ENCODE measurements around the gene CEP164. TPM values are rescaled to one million over a fixed set of nuclear protein-coding genes. Genes with fewer than 3 reads are reported as not detected.
"Not testable (repeated sequence)": the region's sequence is repeated elsewhere in the genome, so short reads cannot be mapped to it uniquely, and the experiment has no call there.

Gene CEP164
- total RNA-seq, 4 donors from 2014 or later: 3.4 to 9.2 (median 5.8) TPM

DNA sequence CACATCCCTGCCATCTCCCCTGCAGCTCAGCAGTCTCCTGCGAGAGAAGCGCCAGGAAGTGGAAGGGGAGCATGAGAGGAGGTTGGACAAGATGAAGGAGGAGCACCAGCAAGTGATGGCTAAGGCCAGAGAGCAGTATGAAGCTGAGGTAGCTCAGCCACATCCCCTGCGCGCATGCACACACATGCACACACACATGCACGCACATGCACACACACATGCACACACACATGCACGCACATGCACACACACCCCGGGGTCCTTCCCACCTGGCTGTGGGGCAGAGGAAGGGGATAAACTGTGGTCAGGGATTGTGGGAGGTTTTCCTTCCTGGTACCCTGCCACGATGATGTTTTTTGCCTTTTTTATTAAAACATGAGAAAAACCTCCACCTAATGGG lies 65.3 kb downstream of the CEP164 start:
- Histone ChIP-seq H3K36me3 (peaks cover 0 to 60% of the 10 kb centered on the region in 2 donors), H3K27ac (no peak overlapping the region), H3K27me3 (no peaks in the 10 kb centered on the region), H3K4me3 (no peak overlapping the region), H3K4me1 (no peaks in the 10 kb centered on the region), H3K9me3 (no peaks in the 10 kb centered on the region)
- no peak for ATAC-seq
- no peak for TF ChIP-seq POLR2A (IDR thresholded peaks at IDR 0.05)
- TF ChIP-seq, protein P1, sequence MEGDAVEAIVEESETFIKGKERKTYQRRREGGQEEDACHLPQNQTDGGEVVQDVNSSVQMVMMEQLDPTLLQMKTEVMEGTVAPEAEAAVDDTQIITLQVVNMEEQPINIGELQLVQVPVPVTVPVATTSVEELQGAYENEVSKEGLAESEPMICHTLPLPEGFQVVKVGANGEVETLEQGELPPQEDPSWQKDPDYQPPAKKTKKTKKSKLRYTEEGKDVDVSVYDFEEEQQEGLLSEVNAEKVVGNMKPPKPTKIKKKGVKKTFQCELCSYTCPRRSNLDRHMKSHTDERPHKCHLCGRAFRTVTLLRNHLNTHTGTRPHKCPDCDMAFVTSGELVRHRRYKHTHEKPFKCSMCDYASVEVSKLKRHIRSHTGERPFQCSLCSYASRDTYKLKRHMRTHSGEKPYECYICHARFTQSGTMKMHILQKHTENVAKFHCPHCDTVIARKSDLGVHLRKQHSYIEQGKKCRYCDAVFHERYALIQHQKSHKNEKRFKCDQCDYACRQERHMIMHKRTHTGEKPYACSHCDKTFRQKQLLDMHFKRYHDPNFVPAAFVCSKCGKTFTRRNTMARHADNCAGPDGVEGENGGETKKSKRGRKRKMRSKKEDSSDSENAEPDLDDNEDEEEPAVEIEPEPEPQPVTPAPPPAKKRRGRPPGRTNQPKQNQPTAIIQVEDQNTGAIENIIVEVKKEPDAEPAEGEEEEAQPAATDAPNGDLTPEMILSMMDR (IDR thresholded peaks at IDR 0.05 in 4 of 5, conservative IDR thresholded peaks at IDR 0.05 in 1 of 5): no peak
- intact Hi-C loops (cut with DNase I; ENCODE audit: low total_unique reads) (no loop called here), in situ Hi-C loops (cut with MboI; ENCODE audit: low sequenced_read_pairs in 4 of 4) (no loop called here)
- DNase-seq: no peak

DNA sequence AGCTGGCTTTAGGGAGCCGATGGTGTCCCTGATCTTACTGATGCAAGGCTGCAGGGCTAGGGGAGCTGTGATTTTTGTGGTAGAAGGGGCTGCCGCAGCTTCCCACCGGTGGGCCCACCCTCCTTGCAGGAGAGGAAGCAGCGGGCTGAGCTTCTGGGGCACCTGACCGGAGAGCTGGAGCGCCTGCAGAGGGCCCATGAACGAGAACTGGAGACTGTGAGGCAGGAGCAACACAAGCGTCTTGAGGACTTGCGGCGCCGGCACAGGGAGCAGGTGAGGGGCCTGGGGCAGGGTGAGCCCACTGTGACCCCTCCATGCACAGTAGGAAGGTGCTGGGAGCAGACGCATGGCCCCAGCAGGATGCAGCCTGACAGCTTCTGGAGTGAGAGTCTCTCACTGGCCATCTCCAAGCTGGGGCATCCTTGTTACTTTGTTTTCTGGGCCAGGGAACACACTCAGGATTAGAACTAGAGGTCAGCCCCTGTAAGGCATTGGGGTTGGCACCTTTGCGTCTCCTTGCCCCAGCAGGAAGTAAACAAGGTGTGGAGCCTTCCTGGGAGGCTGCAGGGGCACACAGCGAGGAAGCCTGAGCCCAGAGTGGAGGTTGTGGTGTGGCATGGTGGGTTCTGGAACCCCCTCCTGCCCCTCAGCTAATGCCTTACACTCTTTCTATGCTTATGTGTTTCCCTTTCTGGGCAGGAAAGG lies 66.7 kb downstream of the CEP164 start:
- intact Hi-C loops (cut with DNase I; ENCODE audit: low total_unique reads) (no loop called here), in situ Hi-C loops (cut with MboI; ENCODE audit: low sequenced_read_pairs in 4 of 4) (no loop called here)
- ATAC-seq: no peak

DNA sequence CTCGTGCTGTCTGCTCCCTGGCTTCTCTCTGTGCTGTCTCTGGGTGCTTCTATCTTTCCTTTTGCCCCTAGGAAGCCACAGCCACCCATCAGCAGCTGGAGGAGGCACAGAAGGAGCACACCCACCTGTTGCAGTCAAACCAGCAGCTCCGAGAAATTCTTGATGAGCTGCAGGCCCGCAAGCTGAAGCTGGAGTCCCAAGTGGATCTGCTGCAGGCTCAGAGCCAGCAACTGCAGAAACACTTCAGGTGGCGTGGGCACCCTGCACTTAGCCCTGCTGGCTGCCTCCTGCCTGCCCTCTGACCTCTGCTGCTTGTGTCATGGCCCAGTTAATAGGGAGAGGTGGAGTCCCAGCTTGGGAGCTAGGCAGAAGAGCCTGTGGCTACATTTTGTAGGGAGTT lies 67.8 kb downstream of the CEP164 start:
- intact Hi-C loops (cut with DNase I; ENCODE audit: low total_unique reads) (no loop called here), in situ Hi-C loops (cut with MboI; ENCODE audit: low sequenced_read_pairs in 4 of 4) (no loop called here)
- no peak for ATAC-seq
- no peaks in the 10 kb centered on the region for H3K9me3 ChIP-seq
- DNase-seq: no peak
- no peaks in the 10 kb centered on the region for H3K27me3 ChIP-seq
- no peak overlapping the region for H3K4me3 ChIP-seq
- no peak overlapping the region for H3K27ac ChIP-seq
- TF ChIP-seq POLR2A (IDR thresholded peaks at IDR 0.05): no peak
- TF ChIP-seq, protein P1 (IDR thresholded peaks at IDR 0.05 in 4 of 5, conservative IDR thresholded peaks at IDR 0.05 in 1 of 5): no peak
- H3K36me3 ChIP-seq: peaks cover 0 to 68% of the 10 kb centered on the region in 2 donors
- no peaks in the 10 kb centered on the region for H3K4me1 ChIP-seq

More for the DNA sequence above, 66.7 kb downstream of the CEP164 start:
- no peak for DNase-seq
- no peaks in the 10 kb centered on the region for H3K4me1 ChIP-seq
- TF ChIP-seq POLR2A (IDR thresholded peaks at IDR 0.05): no peak
- TF ChIP-seq, protein P1 (IDR thresholded peaks at IDR 0.05 in 4 of 5, conservative IDR thresholded peaks at IDR 0.05 in 1 of 5): no peak
- H3K36me3 ChIP-seq: peaks cover 0 to 68% of the 10 kb centered on the region in 2 donors
- no peaks in the 10 kb centered on the region for H3K9me3 ChIP-seq
- H3K27me3 ChIP-seq: no peaks in the 10 kb centered on the region
- no peak overlapping the region for H3K4me3 ChIP-seq
- no peak overlapping the region for H3K27ac ChIP-seq

DNA sequence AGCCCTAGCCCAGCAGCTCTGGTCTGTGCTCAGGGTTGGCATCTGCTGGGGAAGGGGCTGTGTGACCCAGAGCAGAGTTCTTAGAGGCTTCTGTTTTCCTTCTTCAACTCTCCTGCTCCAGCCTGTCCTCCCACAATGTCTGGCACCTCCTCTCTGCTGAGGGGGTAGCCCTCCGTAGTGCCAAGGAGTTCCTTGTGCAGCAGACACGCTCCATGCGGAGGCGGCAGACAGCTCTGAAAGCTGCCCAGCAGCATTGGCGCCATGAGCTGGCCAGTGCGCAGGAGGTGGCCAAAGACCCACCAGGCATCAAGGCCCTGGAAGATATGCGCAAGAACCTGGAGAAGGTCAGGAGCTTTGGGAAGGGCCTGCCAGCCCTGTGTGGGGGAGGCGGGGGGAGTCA lies 69.3 kb downstream of the CEP164 start:
- in situ Hi-C loops (cut with MboI; ENCODE audit: low sequenced_read_pairs in 4 of 4) (no loop called here), intact Hi-C loops (cut with DNase I; ENCODE audit: low total_unique reads) (no loop called here)
- Histone ChIP-seq H3K9me3 (no peaks in the 10 kb centered on the region), H3K27ac (no peak overlapping the region), H3K36me3 (peaks cover 0 to 56% of the 10 kb centered on the region in 2 donors), H3K4me3 (no peak overlapping the region), H3K4me1 (no peaks in the 10 kb centered on the region), H3K27me3 (no peaks in the 10 kb centered on the region)
- DNase-seq (no peak), ATAC-seq (no peak)
- TF ChIP-seq POLR2A (IDR thresholded peaks at IDR 0.05): no peak
- TF ChIP-seq, protein P1 (IDR thresholded peaks at IDR 0.05 in 4 of 5, conservative IDR thresholded peaks at IDR 0.05 in 1 of 5): no peak

DNA sequence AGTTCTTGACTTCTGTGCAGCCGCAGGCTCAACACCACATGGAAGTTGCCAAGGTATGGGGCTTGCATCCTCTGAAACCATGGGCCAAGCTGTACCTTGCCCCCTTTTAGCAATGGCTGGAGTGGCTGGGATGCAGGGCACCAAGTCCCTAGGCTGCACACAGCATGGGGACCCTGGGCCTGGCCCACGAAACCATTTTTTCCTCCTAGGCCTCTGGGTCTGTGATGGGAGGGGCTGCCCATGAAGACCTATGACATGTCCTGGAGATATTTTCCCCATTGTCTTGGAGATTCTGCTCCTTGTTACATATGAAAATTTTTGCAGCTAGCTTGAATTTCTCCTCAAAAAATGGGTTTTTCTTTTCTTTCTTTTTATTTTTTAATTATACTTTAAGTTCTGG lies 71.0 kb downstream of the CEP164 start:
- DNase-seq; H3K4me3 ChIP-seq; H3K27ac ChIP-seq; intact Hi-C loops (cut with DNase I; ENCODE audit: low total_unique reads); in situ Hi-C loops (cut with MboI; ENCODE audit: low sequenced_read_pairs in 4 of 4); ATAC-seq; H3K27me3 ChIP-seq; H3K4me1 ChIP-seq; H3K9me3 ChIP-seq: not testable (repeated sequence)
- peaks cover 0 to 40% of the 10 kb centered on the region in 2 donors for H3K36me3 ChIP-seq

DNA sequence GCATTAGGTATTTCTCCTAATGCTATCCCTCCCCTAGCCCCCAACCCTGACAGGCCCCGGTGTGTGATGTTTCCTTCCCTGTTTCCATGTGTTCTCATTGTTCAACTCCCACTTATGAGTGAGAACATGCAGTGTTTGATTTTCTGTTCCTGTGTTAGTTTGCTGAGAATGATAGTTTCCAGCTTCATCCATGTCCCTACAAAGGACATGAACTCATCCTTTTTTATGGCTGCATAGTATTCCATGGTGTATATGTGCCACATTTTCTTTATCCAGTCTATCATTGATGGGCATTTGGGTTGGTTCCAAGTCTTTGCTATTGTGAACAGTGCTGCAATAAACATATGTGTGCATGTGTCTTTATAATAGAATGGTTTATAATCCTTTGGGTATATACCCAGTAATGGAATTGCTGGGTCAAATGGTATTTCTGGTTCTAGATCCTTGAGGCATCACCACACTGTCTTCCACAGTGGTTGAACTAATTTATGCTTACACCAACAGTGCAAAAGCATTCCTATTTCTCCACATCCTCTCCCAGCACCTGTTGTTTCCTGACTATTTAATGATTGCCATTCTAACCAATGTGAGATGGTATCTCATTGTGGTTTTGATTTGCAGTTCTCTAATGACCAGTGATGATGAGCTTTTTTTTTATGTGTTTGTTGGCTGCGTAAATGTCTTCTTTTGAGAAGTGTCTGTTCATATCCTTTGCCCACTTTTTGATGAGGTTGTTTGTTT lies 71.6 kb downstream of the CEP164 start:
- H3K27me3 ChIP-seq; DNase-seq; intact Hi-C loops (cut with DNase I; ENCODE audit: low total_unique reads); H3K4me1 ChIP-seq; H3K27ac ChIP-seq; ATAC-seq; H3K4me3 ChIP-seq; in situ Hi-C loops (cut with MboI; ENCODE audit: low sequenced_read_pairs in 4 of 4); H3K9me3 ChIP-seq: not testable (repeated sequence)
- peaks cover 0 to 35% of the 10 kb centered on the region in 2 donors for H3K36me3 ChIP-seq

DNA sequence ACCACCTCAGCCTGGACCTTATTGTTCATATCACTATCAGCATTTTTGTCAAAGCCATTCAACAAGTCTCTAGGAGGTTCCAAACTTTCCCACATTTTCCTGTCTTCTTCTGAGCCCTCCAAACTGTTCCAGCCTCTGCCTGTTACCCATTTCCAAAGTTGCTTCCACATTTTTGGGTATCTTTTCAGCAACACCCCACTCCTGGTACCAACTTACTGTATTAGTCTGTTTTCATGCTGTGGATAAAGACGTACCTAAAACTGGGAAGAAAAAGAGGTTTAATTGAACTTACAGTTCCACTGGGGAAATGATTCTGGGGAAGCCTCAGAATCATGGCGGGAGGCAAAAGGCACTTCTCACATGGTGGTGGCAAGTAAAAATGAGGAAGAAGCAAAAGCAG lies 78.2 kb downstream of the CEP164 start:
- intact Hi-C loops (cut with DNase I; ENCODE audit: low total_unique reads); H3K27me3 ChIP-seq; H3K4me3 ChIP-seq; in situ Hi-C loops (cut with MboI; ENCODE audit: low sequenced_read_pairs in 4 of 4); H3K27ac ChIP-seq; ATAC-seq; H3K4me1 ChIP-seq; DNase-seq; H3K9me3 ChIP-seq: not testable (repeated sequence)
- H3K36me3 ChIP-seq: peaks cover 0 to 31% of the 10 kb centered on the region in 2 donors

Data from gastrocnemius medialis (tissue), 4 donors.